HG02840 (cell line): Measurements from ENCODE around the gene FARS2.

Source experiments
- ATAC-seq: cut with Tn5 transposase; IDR thresholded peaks from one replicate; pipeline ENCODE4 v1.9.1; 2021; ENCODE audit warnings: mild to moderate bottlenecking, moderate library complexity, moderate number of reproducible peaks; ENCODE audit not compliant: unreplicated experiment, low FRiP score

Gene FARS2

DNA sequence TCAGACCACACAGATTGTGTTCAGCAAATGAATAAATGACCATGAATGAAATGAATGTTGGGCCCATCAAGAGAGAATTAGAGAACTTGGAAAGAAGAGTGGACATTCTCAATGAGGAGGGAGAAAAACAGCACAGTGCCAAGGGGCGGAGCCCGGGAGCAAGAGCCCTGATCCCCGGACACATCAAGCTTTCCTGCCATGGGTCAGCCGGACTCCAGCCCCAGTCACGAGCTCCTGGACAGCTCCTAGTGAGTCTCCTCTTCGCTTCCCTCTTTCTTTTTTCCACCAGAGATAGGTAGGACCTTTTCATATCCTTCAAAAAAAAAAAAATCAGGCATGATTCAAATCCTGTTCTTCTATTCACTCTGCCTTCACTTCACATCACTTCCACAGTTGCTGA is 471.2 kb downstream of the FARS2 start:
- ATAC-seq, result no peak

DNA sequence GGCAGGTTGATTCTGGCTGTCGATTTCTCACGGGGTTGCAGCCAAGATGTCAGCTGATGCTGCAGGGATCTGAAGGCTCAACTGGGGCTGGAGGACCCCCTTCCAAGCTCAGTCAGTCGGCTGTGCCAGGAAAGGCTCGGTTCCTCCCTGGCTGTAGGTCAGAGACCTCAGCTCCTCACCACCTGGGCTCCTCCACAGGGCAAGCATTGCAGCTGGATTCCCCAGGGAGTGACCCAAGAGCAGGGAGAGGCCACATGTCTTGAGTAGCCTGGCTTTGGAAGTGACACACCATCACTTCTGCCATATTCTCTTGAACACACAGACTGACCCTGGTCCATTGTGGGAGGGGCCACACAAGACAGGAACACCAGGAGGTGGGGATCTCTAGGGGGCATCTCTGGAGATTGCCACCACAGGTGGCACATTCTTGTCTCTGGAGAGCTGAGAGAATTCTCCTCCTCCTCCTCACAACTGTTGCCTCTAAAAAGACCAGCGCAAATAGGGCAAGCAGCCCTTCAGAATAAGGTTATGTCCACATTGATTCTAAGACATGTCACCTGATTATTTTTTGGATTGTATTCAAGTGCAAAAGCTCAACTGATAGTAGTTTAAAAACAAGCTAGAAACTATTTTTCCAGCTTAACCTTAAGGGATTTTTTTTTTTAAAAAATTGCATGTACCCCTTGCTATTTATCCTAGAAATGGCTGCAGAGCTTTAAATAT is 474.9 kb downstream of the FARS2 start:
- ATAC-seq, result no peak

DNA sequence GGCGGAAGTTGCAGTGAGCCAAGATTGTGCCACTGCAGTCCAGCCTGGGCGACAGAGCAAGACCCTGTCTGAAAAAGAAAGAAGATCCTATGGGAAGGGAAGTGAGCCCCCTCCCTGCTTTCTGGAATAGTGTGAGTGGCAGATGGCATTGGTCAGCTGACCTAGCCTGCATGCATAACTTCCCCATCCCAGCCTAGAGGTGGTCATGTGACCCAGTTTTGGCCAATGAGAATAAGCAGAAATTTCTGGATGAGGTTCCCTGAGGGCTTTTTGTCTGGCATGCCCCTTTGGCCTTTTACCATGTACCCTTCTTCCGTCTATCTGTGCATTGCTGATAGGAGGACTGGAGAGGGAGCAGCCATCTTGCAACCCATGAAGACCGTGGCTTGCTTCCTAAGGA is 476.1 kb downstream of the FARS2 start:
- no peak for ATAC-seq

DNA sequence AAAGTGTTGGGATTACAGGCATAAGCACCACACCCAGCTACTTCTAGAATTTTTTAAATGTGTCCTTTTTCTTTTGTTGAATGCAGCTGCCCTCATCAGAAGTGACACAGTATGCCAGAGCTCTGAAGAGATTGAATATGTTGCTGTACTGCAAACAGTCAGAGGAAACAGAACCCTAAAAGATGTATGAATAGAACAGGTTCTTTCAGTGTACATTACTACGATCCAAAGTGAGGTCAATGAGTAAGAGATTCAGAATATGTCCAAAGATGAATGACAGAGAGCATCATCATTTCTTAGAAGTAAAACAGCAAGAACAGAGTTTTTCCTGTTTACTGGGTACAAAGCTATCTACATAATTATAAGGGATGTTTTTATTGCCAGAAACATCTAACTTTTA is 476.9 kb downstream of the FARS2 start:
- ATAC-seq, result no peak

DNA sequence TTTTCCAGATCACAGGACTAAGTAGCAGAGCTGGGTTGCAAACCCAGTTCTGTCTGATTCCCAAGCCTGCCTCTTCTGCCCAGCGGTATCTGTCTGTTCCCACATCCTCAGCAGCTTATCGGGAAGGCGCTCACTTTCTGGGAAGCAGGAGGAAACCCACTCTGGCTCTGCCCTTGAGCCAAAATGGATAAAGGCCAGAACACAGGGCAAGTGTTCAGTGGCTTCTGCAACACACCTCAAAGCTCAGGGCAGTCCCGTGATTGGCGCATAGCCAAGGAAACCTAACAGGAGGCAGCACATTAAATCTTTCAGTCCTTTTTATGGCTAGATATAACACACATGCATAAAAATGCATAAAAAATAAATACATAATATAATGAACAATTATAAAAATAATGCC is 483.2 kb downstream of the FARS2 start:
- ATAC-seq, result no peak

DNA sequence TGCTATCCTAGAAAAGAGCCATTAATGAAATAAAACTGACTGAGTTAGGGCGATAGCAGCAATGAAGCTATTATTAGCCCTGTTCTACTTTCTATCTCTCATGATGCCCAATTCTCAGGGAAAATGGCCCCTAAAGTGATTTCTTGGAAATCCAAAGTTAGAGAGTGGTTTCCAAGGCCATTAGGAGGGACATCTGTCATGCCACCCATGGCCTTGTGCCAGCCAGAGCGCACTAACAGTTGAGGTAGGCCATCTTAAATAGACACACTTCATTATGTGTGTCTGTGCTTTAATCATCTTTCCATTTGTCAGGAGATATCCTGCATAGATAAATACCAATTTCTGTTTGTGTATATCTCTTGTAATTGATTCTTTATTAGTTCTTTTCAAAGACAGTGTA is 483.8 kb downstream of the FARS2 start:
- ATAC-seq, result no peak

DNA sequence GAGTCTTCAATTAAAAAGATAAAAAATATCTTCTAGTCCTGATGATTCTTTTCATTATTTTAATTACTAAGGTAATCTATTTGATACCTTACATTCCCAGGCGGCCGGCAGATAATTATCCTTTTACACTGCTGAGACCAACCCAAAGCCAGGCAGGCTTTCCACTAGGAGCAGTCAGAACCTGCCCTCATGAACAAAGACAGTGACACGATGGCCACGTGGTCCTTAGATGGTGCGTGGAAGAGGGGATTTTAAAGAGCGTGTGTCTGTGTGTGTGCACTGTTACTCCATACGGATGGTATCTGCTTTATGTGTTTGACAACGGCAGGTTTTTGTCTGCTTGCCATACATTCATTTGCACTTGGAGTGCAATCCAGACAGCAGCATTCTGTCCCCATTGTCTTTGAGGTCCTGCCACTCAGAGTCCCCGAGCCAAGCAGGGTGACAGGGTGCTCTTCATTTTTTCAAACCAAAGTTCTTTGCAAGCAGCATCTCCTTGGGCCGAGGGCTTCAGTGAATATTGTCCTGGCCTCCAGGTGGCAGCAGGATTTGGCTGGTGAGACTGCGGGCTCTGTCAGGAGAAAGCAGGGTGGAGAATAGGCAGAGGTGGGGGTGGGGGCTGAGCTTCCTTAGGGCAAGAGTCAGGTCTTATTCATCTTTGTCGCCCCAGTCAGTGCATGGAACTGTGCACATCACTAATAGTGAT is 484.9 kb downstream of the FARS2 start:
- no peak for ATAC-seq

DNA sequence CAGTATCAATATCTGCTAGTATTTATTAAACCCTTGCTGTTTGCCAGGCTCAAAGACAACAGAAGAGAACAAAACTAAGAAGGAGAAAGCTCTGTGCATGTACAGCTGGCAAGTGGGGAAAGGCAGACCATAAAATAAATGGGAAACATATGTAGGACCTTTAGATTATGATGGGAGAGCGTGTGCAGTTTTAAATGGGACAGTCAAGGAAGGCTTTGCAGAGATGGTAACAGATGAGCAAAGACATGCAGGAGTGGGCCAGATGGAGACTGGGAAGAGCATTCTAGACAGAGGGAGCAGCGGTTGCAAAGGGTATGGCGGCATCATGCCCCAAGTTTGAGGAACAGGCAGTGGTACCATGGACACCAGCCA is 485.4 kb downstream of the FARS2 start:
- no peak for ATAC-seq

DNA sequence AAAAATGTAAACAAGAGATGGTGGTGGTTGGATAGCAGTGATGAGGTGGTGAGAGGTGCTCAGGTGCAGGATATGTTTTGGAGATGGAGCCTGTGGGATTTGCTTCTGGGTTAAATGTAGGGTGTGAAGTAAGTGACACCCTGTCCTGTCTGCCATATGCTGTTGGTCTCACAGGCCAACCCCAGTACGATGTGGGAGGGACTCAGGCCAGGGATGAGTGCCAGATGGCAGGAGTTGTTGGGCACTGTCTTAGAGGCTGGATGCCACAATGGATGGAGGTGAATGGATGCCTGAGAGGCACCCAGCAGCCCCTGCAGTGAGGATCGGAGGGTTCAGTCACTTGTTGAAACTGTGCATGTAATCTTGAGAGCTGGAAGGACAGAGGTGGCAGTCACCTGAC is 486.1 kb downstream of the FARS2 start:
- no peak for ATAC-seq

DNA sequence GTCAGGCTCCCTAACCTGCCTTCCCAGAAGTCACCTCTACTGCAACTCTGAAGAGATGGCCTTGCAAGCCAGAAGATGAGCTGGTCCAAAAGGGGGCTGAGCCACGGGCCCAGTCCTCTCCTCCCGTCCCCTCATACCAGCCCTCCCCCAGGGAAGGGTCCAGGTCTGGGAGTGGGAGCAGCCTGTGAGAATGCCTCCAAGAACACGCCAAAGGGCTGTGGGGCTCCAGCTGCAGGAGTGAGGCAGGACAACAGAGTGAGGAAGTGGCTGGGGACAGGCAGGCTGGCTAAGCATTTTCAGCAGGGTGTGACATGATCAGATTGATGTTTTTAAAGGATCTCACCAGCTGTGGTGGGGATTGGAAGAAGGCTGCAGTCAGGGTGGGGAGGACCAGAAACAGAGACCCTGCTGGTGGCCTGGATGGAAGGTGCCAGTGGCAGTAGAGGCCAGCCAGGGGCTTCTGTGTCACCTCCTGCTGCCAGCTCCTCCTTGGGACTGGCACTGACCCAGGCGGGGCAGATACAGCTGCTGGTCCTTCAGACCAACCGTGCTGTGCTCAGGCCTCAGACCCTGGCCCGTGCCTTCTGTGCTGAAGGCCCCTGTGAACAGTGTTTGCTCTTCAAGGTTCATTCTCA is 487.8 kb downstream of the FARS2 start:
- no peak for ATAC-seq

DNA sequence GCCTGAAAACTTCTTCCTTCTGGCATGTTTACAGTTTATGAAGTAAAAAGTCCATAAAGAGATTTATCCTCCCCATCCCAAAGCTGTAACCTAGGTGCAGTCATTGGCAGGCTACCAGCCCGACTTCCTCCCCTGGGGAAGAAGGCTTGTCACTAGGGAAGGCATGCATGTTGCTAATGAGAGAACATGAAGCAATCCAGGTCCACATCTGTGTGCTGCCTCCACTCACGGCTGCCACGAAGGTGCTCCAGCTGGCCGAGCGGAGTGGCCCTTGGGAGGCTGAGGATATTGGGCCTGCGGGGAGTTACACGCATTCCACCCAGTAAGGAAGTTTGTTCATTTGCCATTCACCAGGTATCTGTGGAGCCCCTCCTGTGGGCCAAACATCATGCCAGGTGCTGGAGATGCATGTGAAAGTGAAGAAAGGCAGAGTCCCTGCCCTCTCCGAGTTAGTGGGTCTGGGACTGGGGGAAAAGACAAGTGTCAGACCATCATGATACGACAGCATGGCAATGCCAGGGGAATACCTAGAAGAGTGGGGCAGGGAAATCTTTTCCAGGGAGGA is 488.4 kb downstream of the FARS2 start:
- ATAC-seq, result no peak

DNA sequence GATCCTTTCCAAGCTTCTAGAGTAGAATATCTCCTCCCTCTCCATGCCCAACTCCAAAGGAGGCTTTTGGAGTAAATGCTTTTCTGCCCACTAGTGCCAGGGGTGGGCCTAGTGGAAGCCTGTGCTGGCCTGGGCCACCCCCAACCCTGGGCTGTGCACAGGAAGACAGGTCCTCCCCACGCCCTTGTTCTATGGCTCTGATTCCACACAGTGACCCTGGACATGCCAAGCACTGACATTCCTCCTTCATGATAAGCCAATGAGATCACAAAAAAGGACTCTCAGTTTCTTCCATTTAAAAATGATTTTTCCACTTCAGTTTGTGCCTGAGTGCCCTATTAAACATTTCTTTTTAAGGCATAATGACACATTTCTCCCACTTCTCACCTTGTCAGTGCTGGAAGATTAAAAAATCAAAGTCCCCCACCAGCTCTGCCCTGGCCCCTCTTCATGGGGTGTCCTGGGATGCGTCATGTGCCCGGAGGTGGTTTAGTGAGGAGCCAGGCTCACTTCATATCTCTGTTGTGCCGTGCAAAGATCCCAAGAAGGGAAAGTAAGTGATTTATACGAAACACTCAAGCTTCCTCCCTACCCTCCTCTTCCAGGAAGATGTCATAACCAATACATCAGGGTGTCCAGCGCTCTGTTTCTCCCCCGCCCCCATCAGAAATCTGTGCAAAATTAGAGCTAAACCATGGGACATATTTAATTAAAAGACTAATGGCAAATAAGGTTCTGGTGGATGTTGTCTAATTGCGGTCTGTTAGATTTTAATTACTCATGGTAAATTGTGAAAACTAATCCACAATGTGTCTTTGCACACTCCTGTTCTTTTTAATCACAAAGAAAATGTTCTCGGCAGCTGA is 490.4 kb downstream of the FARS2 start:
- no peak for ATAC-seq

DNA sequence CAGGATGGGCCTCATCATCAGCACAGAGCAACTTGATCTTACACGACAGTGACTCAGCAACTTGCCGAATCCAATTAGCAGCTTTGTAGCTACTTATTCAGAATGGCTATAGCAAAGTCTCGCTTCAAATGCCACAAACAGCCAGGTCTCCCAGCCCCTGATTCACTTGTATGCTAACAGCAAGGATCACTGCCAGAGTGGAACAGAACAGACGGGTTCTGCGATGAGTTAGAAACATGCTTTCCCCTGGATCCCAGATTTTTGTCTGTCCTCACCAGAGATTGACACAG is 491.0 kb downstream of the FARS2 start:
- no peak for ATAC-seq

DNA sequence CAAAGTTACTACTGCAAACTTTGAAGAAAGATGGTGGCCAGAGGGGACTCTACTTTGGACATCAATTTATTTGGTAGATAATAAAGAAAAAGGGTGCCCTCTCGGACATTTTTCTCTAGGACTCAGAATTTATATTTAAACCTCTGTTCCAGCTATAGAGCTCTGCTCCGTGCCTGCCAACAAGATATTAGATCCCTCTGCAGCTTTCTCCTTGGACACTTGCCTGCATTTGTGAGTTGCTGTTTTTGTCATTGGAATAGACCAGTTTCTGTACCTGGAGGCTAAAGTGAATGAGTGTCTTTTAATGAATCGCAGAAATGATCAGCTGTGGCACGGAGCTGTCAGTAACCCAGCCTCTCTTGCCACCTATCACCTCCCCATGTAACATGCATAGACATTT is 491.9 kb downstream of the FARS2 start:
- ATAC-seq, result no peak

DNA sequence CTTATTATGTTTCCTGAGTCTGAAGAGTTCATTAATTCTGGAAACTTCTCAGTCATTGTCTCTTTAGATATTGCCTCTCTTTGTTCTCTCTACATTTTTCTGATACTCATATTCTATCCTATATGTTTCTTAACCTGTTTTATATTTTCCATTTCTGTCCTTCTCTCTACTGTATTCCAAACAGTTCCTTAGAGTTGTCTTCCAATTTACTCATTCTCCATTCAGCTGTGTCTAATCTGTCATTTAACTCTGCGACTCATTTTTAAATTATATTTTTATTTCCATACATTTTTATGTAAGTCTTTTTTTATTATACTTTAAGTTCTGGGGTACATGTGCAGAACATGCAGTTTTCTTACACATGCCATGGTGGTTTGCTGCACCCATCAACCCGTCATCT is 493.6 kb downstream of the FARS2 start:
- no peak for ATAC-seq

DNA sequence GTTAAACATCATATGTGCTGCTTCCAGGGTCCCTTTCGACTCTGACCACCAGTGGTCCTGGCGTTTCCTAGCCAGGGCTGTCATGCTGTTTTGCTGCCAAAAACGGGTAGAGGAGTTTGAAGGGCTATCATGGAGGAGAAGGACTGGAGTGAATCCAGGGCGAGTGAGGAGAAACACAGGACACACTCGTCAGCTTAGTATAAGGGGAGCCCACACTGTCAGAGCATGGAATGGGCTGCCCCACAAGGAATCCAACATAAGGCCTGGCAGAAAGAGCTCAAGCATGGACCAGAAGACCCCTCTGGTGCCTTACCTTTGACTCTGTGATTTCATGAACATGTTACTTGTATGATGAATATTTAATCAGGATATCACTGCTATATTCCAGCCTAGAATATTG is 498.3 kb downstream of the FARS2 start:
- ATAC-seq, result no peak

DNA sequence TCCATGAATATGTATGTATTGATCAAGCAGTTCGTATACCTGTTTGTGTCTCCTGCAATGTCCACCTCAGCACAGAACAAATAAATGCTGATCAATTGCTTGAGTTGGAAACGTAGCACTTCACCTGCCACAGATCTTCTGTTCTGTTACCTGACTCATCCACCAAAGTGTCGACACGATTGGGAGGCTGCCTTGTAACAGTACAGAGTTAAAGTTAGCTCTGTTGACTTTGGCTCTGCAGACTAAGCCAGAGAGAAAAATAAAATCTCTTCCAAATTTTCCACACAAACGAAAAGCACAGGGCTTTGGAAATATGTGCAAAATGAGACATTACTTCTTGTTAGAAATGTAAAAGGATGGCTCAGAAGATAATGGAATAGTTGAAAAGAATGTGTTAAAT is 500.1 kb downstream of the FARS2 start:
- ATAC-seq, result no peak

DNA sequence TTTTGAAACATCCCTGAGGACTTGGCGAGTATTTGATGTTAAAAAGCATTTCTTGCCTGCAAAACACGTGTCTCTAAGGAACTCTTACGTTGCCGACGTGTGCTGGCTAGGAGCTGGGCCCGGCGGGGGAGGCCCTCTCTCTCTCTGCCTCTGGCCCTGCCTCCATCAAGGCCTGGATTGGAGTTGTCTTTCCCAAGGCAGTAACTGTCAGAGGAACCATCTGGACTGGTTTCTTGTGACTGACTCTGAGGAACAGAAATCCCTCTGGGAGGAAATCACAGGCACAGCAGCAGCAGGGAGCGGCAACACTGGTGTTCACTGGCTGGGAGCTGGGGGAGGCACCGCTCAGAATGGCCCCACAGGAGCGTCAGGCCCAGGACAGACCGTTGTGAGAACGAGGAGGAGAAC is 501.3 kb downstream of the FARS2 start:
- ATAC-seq, result no peak

DNA sequence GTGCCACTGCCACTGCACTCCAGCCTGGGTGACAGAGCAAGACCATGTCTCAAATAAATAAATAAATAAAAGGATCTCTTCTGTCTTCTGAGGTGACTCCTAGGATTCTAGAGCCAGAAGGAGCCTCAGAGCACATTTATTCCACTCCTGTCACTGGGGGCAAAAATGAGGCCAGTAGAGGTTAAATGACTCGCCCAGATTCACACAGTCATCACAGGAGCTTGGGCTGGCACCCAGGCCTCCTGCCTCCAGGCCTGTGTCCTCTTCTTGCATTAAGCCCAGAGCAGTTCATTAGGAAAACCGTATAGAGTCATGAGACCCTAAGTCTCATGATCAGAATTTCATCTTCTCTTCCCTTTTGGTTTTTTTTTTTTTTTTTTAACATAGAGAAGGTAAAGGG is 502.1 kb downstream of the FARS2 start:
- ATAC-seq, result no peak

DNA sequence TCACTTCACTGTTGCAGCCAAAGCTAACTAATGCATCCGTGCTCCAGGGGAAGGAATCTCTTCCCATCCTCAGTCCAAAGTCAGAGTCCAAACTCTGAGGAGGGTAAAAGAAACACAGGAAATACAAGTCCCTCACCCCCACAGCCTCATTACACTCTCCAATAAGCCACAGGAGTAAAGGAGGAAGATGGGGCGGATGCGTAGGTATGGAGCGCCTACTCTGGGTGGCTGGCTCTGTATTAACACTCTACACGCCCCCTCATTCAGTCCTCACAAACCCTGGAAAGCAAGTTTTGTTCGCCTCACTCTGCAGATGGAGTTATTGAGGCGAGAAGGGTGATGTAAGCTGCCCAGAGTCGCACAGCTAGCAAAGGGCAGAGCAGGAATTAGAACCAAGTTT is 502.6 kb downstream of the FARS2 start:
- ATAC-seq, result no peak

DNA sequence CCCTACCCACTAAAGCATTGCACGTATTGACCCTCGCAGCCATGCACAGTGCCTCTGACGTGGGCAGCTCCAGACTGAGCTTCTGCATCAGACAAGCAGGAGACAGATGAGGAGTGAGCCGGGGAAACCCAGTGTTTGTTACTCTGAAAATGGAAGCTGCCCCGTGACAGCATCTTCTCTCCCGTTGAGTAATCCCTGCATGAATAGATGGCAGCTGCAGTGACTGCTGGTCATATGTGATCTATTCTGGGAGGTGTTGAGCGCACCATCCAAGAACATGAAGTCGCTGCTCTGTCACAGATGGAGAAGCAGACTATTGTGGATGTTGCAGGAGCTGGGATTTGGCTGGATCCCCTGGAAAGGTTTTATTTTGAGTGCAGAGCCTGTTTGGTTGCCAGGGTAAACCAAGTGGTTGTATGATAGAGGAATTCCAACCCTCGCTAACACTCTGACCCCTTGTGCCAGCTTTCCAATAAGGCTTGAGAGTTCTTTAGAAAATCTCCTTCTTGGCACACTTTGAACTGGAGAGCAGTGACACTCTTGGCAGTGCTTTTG is 503.2 kb downstream of the FARS2 start:
- no peak for ATAC-seq
